HEK293T (cell line): ENCODE results near the gene PAQR7.

ENCODE experiments used
- ELF4 ChIP-seq: fragments of 450-650 bp; IDR thresholded peaks from 2 replicates; pipeline ENCODE4 v1.6.1; 2017; ENCODE audit warnings: antibody characterized with exemption
- FOXK2 ChIP-seq: fragments of 450-650 bp; IDR thresholded peaks from 2 replicates; pipeline ENCODE4 v1.6.1; 2016; ENCODE audit warnings: mild to moderate bottlenecking
- FOXM1 ChIP-seq: fragments of 450-650 bp; IDR thresholded peaks from 2 replicates; pipeline ENCODE4 v1.6.1; 2017; ENCODE audit warnings: mild to moderate bottlenecking, borderline replicate concordance
- HDGF ChIP-seq: fragments of 450-650 bp; IDR thresholded peaks from 2 replicates; pipeline ENCODE4 v1.6.1; 2017; ENCODE audit warnings: antibody characterized with exemption, borderline replicate concordance
- TARDBP ChIP-seq: fragments of 450-650 bp; IDR thresholded peaks from 2 replicates; pipeline ENCODE4 v1.6.1; 2016

DNA sequence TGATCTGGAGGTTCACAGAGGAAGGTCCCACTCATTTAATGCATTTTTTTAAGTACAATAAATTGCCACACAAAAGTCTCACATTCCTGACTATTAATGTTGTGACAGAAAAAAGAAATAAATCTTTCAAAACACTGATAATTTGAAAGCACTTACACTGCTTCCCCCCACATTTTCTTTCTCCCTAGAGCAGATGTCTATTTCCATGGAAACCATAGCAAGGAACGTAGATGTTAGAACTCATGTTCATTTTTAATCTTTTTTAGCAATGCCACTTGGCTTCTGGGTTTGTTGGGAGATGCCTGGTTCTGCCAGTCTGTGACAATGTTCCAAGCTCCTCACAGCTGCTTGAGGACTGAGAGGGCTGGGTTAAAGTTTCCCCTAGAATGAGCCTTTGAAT lies 32.7 kb upstream of the PAQR7 start:
- no peak for TF ChIP-seq TARDBP
- TF ChIP-seq ELF4: no peak
- TF ChIP-seq HDGF: no peak
- no peak for TF ChIP-seq FOXK2
- TF ChIP-seq FOXM1: no peak
